Measurements from ENCODE around the gene ZMYND10. TPM values are rescaled to one million over a fixed set of nuclear protein-coding genes. Genes with fewer than 3 reads are reported as not detected.
A peak's percentile ranks its signal among the peaks of the same experiment; 100 is the strongest.

The ZMYND10 gene
- total RNA-seq, 1 donor from 2014 or later, result 32.8 TPM

DNA sequence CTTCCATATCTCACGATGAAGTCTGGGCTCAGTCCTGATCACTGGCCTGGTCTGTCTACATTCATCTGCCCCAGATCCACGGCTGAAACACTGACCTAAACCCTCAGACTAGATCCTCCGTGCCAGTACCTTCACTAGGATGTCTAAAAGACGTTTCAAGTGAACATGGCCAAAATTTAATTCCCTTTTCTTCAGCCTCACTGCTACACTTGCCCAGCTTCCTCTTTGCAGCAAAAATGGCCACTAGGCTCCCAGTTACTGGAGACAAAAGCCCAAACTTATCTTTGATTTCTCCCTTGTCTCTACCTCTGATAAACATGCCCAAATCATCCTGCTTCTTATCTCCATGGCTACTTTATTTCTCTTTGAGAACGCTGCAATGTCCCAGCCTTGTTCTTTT, 6.6 kb downstream of the ZMYND10 start:
- DNase-seq, result no peak
- H3K27me3 ChIP-seq (ENCODE audit: low read depth), result no peaks in the 10 kb centered on the region
- no peak for TF ChIP-seq CTCF (IDR thresholded peaks at IDR 0.05)
- no peaks in the 10 kb centered on the region for H3K36me3 ChIP-seq
- H3K4me1 ChIP-seq, result peaks cover 69% of the 10 kb centered on the region
- no peak for ATAC-seq
- intact Hi-C loops (cut with DNase I), result no loop called here
- H3K4me3 ChIP-seq, result peak overlapping the region; percentile 84
- H3K9me3 ChIP-seq, result no peaks in the 10 kb centered on the region
- H3K27ac ChIP-seq, result peak overlapping the region; percentile 98

DNA sequence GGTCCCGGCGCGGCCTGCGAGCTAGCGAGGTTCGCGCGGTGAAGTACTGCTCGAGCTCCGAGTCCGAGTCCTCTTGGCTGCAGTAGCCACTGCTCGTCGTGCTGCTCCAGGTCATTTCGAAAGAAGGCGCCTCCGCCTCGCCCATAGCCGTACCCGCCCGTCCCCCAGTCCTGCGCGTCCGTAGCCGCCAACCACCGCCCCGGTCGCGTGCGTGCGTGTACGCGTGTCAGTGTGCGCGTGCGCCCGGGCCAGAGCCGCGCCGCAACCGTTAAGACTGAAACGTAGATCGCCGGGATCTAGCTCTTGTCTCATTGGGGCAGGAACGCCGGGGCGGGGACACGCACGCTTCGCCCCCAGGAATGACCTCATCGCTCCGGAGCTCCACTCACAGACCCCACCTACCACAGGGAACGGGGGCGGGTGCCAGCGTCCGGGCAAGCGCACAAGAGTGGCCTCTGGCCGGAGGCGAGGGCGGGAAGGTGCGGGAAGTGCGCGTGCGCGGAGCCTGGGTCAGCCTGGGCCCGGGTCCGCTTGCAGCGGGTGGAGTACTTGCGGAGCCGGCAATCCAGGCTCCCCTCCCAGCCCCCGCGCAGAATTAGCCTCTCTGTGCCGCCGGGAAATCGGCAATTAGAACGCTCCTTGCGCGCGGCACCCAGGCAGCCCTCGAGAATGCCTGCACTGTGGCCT, 8.2 kb downstream of the ZMYND10 start:
- no peaks in the 10 kb centered on the region for H3K9me3 ChIP-seq
- H3K27ac ChIP-seq, result peak overlapping the region; percentile 98
- no peaks in the 10 kb centered on the region for H3K27me3 ChIP-seq (ENCODE audit: low read depth)
- H3K4me1 ChIP-seq, result peaks cover 78% of the 10 kb centered on the region
- peak; percentile 100 for DNase-seq
- peak; percentile 91 to 95 for ATAC-seq
- H3K4me3 ChIP-seq, result peak overlapping the region; percentile 84
- peaks cover 11% of the 10 kb centered on the region for H3K36me3 ChIP-seq
- intact Hi-C loops (cut with DNase I), result no loop called here
- no peak for TF ChIP-seq CTCF (IDR thresholded peaks at IDR 0.05)

DNA sequence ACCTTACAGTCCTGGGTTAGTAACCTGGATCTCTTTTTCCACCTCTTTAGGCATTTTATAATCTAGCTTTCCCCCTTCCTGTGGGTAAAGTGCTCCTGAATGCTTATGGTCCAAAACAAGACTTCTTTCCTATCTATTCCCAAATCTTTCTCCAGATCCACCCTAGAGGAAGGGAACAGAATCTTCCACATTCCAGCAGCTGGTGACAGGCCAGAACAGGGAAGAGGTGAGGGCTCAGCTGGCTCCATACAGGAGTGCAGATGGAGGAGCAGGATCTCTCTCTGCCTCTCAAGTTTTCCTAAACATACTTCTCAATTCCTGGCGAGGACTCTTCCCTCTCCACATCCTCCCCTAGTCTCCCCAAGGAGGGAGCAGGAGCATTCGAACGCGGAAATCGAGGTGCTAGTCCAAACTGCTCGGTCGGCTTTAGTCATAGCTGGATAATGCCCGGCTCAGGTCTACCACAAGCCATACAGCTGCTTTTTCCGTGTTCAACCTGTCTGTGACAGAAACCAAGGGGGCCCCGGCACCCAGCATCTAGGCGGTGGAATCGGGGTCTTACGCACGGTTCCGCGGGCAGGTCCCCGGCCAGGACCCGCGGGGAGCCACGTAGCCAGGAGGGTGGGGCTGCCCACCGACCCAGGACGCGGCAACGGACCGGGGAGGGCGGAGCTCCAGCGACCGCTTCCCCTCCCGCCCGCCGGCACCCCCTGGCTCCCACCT, 8.9 kb downstream of the ZMYND10 start:
- peaks cover 73% of the 10 kb centered on the region for H3K4me1 ChIP-seq

GRCh38 chr3:50334339-50335075, 11.0 kb downstream of the ZMYND10 start:
- H3K27ac ChIP-seq, result peak overlapping the region; percentile 98
- no peaks in the 10 kb centered on the region for H3K9me3 ChIP-seq
- no peak for TF ChIP-seq CTCF (IDR thresholded peaks at IDR 0.05)
- peaks cover 39% of the 10 kb centered on the region for H3K36me3 ChIP-seq
- H3K27me3 ChIP-seq (ENCODE audit: low read depth), result no peaks in the 10 kb centered on the region
- peak overlapping the region; percentile 15 for H3K4me3 ChIP-seq
- ATAC-seq (no peak), DNase-seq (no peak)
- peaks cover 55% of the 10 kb centered on the region for H3K4me1 ChIP-seq
- intact Hi-C loops (cut with DNase I), result no loop called here

More for the DNA sequence above, 8.9 kb downstream of the ZMYND10 start:
- Histone ChIP-seq H3K36me3 (peaks cover 18% of the 10 kb centered on the region), H3K27ac (peak overlapping the region; percentile 98), H3K9me3 (no peaks in the 10 kb centered on the region), H3K27me3 (ENCODE audit: low read depth) (no peaks in the 10 kb centered on the region), H3K4me3 (peak overlapping the region; percentile 84)
- intact Hi-C loops (cut with DNase I), result no loop called here
- DNase-seq, result no peak
- peak in 1 of 2 donors; percentile 47 for ATAC-seq
- TF ChIP-seq CTCF (IDR thresholded peaks at IDR 0.05), result no peak

DNA sequence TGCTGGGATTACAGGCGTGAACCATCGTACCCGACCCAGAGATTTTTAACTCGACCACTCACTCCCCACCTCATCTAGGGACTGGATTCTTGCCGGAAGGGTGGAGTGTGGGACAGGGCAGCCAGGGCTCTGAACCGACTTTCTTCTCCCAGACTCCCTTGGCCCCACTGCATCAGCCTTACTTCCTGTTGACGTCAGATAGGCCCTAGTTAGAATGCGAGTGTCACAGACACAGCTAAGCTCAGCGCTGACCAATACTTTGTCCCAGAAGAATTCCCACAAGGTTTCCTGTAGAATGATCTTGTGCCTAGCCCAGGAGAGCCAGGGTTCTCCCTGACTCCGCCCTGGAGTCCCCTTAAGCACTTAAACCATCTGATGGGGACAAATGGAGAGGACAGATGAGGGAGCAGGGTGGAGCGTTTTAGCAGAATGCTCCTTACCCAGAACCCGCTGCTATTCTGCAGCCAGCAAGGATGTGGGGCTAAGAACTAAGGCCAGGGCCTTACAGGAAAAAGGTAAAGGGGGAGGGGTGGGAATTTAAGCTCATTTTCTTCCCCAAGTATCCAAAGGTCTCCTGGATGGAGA, 11.7 kb downstream of the ZMYND10 start:
- no peaks in the 10 kb centered on the region for H3K27me3 ChIP-seq (ENCODE audit: low read depth)
- peaks cover 44% of the 10 kb centered on the region for H3K36me3 ChIP-seq
- TF ChIP-seq CTCF (IDR thresholded peaks at IDR 0.05), result no peak
- DNase-seq, result no peak
- intact Hi-C loops (cut with DNase I), result no loop called here
- no peaks in the 10 kb centered on the region for H3K9me3 ChIP-seq
- ATAC-seq, result no peak
- H3K4me3 ChIP-seq, result peak overlapping the region; percentile 2
- peaks cover 49% of the 10 kb centered on the region for H3K4me1 ChIP-seq
- H3K27ac ChIP-seq, result peak overlapping the region; percentile 98
